ENCODE data around the gene TBC1D9. TPM values are rescaled to one million over a fixed set of nuclear protein-coding genes. Genes with fewer than 3 reads are reported as not detected.

Gene TBC1D9
- total and polyA plus RNA-seq, 10 of the 15 experiments (the other 5 are each of a cell fraction or from before 2014, with no cell fraction given): 0.87 to 14.9 (median 7.1) TPM

- intact Hi-C loops (cut with micrococcal nuclease; ENCODE audit: unreplicated experiment): no loop called here
- ChIA-PET RAD21 (ENCODE audit: unreplicated experiment) (no interaction called here), SMC1A (ENCODE audit: uncharacterized antibody, unreplicated experiment) (interaction anchor here (0.7 kb wide), 1 partner anchor 8 kb away, joined by 3 read pairs; no protein-coding TSS in a partner anchor), POLR2A (no interaction called here), CTCF (interaction anchor here (1.0 kb wide), 1 partner anchor 17 kb away, joined by 3 read pairs; no protein-coding TSS in a partner anchor)
- no peaks in the 10 kb centered on the region for H3K36me3 ChIP-seq (ENCODE audit: control insufficient read depth in 2 of 2, insufficient read depth in 2 of 2, low read length in 1 of 2)
- no peaks in the 10 kb centered on the region for H4K20me1 ChIP-seq (ENCODE audit: control insufficient read depth, insufficient read depth)
- H2AFZ ChIP-seq (ENCODE audit: control insufficient read depth, low read depth, low read length): no peak overlapping the region
- no peak overlapping the region for H3K9ac ChIP-seq (ENCODE audit: control insufficient read depth, insufficient read depth, low read length)
- H3K4me2 ChIP-seq (ENCODE audit: control insufficient read depth, insufficient read depth): no peak overlapping the region
- H3K79me2 ChIP-seq (ENCODE audit: control insufficient read depth, insufficient read depth, low read length): no peaks in the 10 kb centered on the region
- no peaks in the 10 kb centered on the region for H3K4me1 ChIP-seq (ENCODE audit: control insufficient read depth, insufficient read depth, low read length)
- FAIRE-seq (no peak), DNase-seq (ENCODE audit: low read depth, low spot score) (no peak), ATAC-seq (no peak)
- TF ChIP-seq SUZ12 (IDR thresholded peaks at IDR 0.05; ENCODE audit: unreplicated experiment) (no peak), MXI1 (IDR thresholded peaks at IDR 0.05; ENCODE audit: low read depth, low read length) (no peak), ZNF24 (IDR thresholded peaks at IDR 0.05) (no peak), ASH2L (IDR thresholded peaks at IDR 0.05; ENCODE audit: borderline replicate concordance, low read depth) (no peak), ZBTB11 (CRISPR knock-in tag; IDR thresholded peaks at IDR 0.05) (no peak), ELK1 (IDR thresholded peaks at IDR 0.05; ENCODE audit: low read depth, low read length) (no peak), RBBP5 (conservative IDR thresholded peaks at IDR 0.05) (no peak), SRF (IDR thresholded peaks at IDR 0.05; ENCODE audit: low read depth in 2 of 2, low read length in 2 of 2) (no peak), CHD2 (IDR thresholded peaks at IDR 0.05; ENCODE audit: borderline replicate concordance, low read depth, low read length) (no peak), POLR2AphosphoS5 (IDR thresholded peaks at IDR 0.05; ENCODE audit: low read length) (no peak), SKIL (IDR thresholded peaks at IDR 0.05; ENCODE audit: low read depth, poor library complexity, severe bottlenecking) (no peak), BACH1 (IDR thresholded peaks at IDR 0.05; ENCODE audit: borderline replicate concordance) (no peak), SMC3 (IDR thresholded peaks at IDR 0.05; ENCODE audit: borderline replicate concordance, low read length) (no peak), MYC (IDR thresholded peaks at IDR 0.05; ENCODE audit: insufficient read depth, insufficient read length, insufficient replicate concordance, low read length, severe bottlenecking) (no peak), ZSCAN29 (IDR thresholded peaks at IDR 0.05) (no peak), PAX8 (IDR thresholded peaks at IDR 0.05) (no peak), RELA (IDR thresholded peaks at IDR 0.05; ENCODE audit: borderline replicate concordance, partially characterized antibody) (no peak), SMAD1 (IDR thresholded peaks at IDR 0.05; ENCODE audit: low read depth, partially characterized antibody) (no peak), STAT3 (IDR thresholded peaks at IDR 0.05; ENCODE audit: low read depth, low read length) (no peak)
- no peaks in the 10 kb centered on the region for H3K9me3 ChIP-seq (replicated peaks; ENCODE audit: control insufficient read depth, insufficient read depth, low read length)
- WGBS (ENCODE audit: insufficient coverage, insufficient replicate concordance, low lambda C conversion rate, missing lambda C conversion rate): 38% methylated on average over 4 of the region's 4 CpGs
- H3K4me3 ChIP-seq: no peak overlapping the region
- no TSS peak for BruUV-seq (replicated peaks)
- H3K27me3 ChIP-seq (replicated peaks in 1 of 2; ENCODE audit: control insufficient read depth in 2 of 2, insufficient read depth in 2 of 2, low read length in 1 of 2): no peaks in the 10 kb centered on the region
- no peak overlapping the region for H3K27ac ChIP-seq (ENCODE audit: control insufficient read depth, insufficient read depth)
- in situ Hi-C loops (cut with MboI): no loop called here
Measured at GRCh38 chr4:140735779-140736391, 20.3 kb downstream of the TBC1D9 start.
